H1 (cell line): ENCODE data around the gene ZNF423. TPM values are rescaled to one million over a fixed set of nuclear protein-coding genes. Genes with fewer than 3 reads are reported as not detected.

Experiments
- ASH2L ChIP-seq: fragments of 200-600, 300-600 bp; sonication (generic); IDR thresholded peaks from one replicate; pipeline ENCODE4 v1.7.1; 2017; ENCODE audit warnings: low read length
- BRCA1 ChIP-seq: IDR thresholded peaks from 2 replicates; pipeline ENCODE4 v1.6.1; 2012; ENCODE audit warnings: low read depth, low read length, improper control_type of control experiment
- CBX8 ChIP-seq: fragments of 300-800, 300-1000 bp; sonication (generic); IDR thresholded peaks from 2 replicates; pipeline ENCODE4 v1.7.1; 2016; ENCODE audit warnings: low read depth, low read length, borderline replicate concordance
- CREB1 ChIP-seq: IDR thresholded peaks from 2 replicates; pipeline ENCODE4 v1.6.1; 2012; ENCODE audit warnings: inconsistent platforms
- E2F6 ChIP-seq: IDR thresholded peaks from 2 replicates; pipeline ENCODE4 v1.6.1; 2012; ENCODE audit warnings: inconsistent platforms
- GTF2F1 ChIP-seq: IDR thresholded peaks from 2 replicates; pipeline ENCODE4 v1.6.1; 2012; ENCODE audit warnings: low read depth, low read length, improper control_type of control experiment, borderline replicate concordance
- HDAC2 ChIP-seq, 2 experiments: fragments of 300-600 bp in 1 of 2; sonication (generic) in 1 of 2; IDR thresholded peaks; 2 replicates each; pipeline ENCODE4 v1.6.1; 2011 to 2012; ENCODE audit warnings: low read depth in 2 of 2, low read length in 2 of 2, mild to moderate bottlenecking in 2 of 2, moderate library complexity in 2 of 2, borderline replicate concordance in 1 of 2, inconsistent platforms in 1 of 2
- TEAD4 ChIP-seq: IDR thresholded peaks from 2 replicates; pipeline ENCODE4 v1.6.1; 2012; ENCODE audit warnings: low read depth, low read length, inconsistent platforms, mixed read lengths
- YY1 ChIP-seq: IDR thresholded peaks from 2 replicates; pipeline ENCODE4 v1.6.1; 2011; ENCODE audit warnings: low read depth, mild to moderate bottlenecking, low read length
- polyA plus RNA-seq, 7 experiments: library from polyadenylated mRNA; depleted of rRNA in 3 of 7; stranded (reverse) in 5 of 7; unstranded in 2 of 7; fragments of >200 nt in 5 of 7; fragments of 200-250 nt in 2 of 7; gene quantifications; 1 replicate in 5 of 7; 2 replicates in 1 of 7; 4 replicates in 1 of 7; pipeline versions ENCODE4 v1.2.1 to v1.2.3, GENCODE V29; 2011 to 2013; ENCODE audit warnings: missing spikeins in 2 of 7, mixed read lengths in 2 of 7
- total RNA-seq: library from RNA; stranded (reverse); fragmentation: NEBNext Ultra II Directional; extraction: Animal tissue kit (Norgen Biotek cat#: 25700); gene quantifications from 2 replicates; pipeline ENCODE4 v1.2.1, GENCODE V29; 2021

ZNF423 gene
- total and polyA plus RNA-seq, 2 of the 8 experiments (the other 6 are each of a cell fraction or from before 2014, with no cell fraction given), result 38.2 to 52.3 TPM

DNA sequence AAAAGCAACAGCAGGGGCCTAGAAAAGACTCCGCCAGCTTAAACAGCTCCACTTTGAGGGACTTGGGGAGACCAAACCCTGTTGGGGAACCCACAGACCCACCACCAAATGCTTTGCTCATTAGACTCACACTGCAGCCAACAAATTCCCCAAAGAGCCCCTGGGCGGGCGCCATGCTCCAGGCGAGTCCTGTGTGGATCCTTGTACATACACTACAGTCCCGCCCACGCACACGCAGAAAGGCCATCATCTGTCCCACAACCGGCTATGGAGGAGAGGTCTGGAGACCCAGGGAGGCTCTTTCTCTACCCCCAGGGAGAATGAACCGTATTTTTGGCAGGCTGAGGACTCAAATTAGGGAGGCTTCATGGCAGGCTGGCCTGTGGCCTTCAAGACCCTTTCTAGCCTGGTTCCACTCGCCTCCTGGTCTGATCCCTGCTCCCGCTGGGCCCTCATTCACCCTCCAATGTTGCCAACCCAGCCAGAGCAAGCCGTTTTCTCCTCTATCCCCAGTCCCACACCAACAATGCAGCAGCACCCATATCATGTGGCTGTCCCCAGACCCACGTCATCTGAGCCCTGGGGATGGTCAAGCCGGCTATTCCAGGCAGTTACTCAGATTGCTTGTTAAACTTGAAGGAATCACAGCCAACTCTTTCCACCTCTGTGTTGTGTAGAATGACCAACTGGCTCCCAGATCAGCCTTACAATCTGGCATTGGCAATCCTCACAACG lies 27.2 kb downstream of the ZNF423 start (continued):
- TF ChIP-seq HDAC2 (IDR thresholded peaks at IDR 0.05; ENCODE audit: borderline replicate concordance in 1 of 2, low read depth in 2 of 2, low read length in 2 of 2) (no peak), YY1 (no peak), GTF2F1 (no peak), TEAD4 (no peak), CREB1 (no peak), ASH2L (no peak), CBX8 (no peak), BRCA1 (no peak), E2F6 (no peak)
- TF ChIP-seq, all 59 proteins: peak for 0
